Neural cell (in vitro differentiated cells): Measurements from ENCODE around the gene OPRL1.

Experiments used
- CTCF ChIP-seq: fragments of 450-650 bp; IDR thresholded peaks from 2 replicates; pipeline ENCODE4 v1.5.1; 2014; ENCODE audit warnings: antibody characterized with exemption, mild to moderate bottlenecking, moderate library complexity; ENCODE audit not compliant: poor library complexity, severe bottlenecking
- EP300 ChIP-seq: fragments of 450-650 bp; conservative IDR thresholded peaks from 2 replicates; pipeline ENCODE4 v1.6.1; 2014; ENCODE audit warnings: antibody characterized with exemption, mild to moderate bottlenecking, moderate library complexity; ENCODE audit not compliant: poor library complexity, severe bottlenecking
- EZH2 ChIP-seq: fragments of 200-600, 300-800 bp; shearing (Covaris generic), sonication (generic); IDR thresholded peaks from 2 replicates; pipeline ENCODE4 v1.6.1; 2014; ENCODE audit warnings: antibody characterized with exemption, low read length, borderline replicate concordance, mild to moderate bottlenecking; ENCODE audit not compliant: insufficient read depth, poor library complexity, severe bottlenecking
- MXI1 ChIP-seq: fragments of 450-650 bp; conservative IDR thresholded peaks from 2 replicates; pipeline ENCODE4 v1.6.1; 2014; ENCODE audit warnings: antibody characterized with exemption, mild to moderate bottlenecking; ENCODE audit not compliant: poor library complexity, severe bottlenecking
- POLR2AphosphoS5 ChIP-seq: IDR thresholded peaks from 2 replicates; pipeline ENCODE4 v1.6.1; 2012
- RAD21 ChIP-seq: fragments of 450-650 bp; conservative IDR thresholded peaks from 2 replicates; pipeline ENCODE4 v1.6.1; 2014; ENCODE audit warnings: antibody characterized with exemption, mild to moderate bottlenecking, moderate library complexity
- SMC3 ChIP-seq: fragments of 450-650 bp; conservative IDR thresholded peaks from 2 replicates; pipeline ENCODE4 v1.6.1; 2014; ENCODE audit warnings: antibody characterized with exemption, mild to moderate bottlenecking, moderate library complexity; ENCODE audit not compliant: poor library complexity
- TAF1 ChIP-seq: IDR thresholded peaks from 2 replicates; pipeline ENCODE4 v1.6.1; 2012; ENCODE audit warnings: low read depth
- TF ChIP-seq, protein P1 (sequence below): IDR thresholded peaks from 2 replicates; pipeline ENCODE4 v1.6.1; 2012; ENCODE audit warnings: borderline replicate concordance

- TF ChIP-seq CTCF (no peak), EP300 (no peak), EZH2 (no peak), MXI1 (no peak), RAD21 (no peak), POLR2AphosphoS5 (no peak), TAF1 (no peak), SMC3 (no peak)
- TF ChIP-seq, protein P1, sequence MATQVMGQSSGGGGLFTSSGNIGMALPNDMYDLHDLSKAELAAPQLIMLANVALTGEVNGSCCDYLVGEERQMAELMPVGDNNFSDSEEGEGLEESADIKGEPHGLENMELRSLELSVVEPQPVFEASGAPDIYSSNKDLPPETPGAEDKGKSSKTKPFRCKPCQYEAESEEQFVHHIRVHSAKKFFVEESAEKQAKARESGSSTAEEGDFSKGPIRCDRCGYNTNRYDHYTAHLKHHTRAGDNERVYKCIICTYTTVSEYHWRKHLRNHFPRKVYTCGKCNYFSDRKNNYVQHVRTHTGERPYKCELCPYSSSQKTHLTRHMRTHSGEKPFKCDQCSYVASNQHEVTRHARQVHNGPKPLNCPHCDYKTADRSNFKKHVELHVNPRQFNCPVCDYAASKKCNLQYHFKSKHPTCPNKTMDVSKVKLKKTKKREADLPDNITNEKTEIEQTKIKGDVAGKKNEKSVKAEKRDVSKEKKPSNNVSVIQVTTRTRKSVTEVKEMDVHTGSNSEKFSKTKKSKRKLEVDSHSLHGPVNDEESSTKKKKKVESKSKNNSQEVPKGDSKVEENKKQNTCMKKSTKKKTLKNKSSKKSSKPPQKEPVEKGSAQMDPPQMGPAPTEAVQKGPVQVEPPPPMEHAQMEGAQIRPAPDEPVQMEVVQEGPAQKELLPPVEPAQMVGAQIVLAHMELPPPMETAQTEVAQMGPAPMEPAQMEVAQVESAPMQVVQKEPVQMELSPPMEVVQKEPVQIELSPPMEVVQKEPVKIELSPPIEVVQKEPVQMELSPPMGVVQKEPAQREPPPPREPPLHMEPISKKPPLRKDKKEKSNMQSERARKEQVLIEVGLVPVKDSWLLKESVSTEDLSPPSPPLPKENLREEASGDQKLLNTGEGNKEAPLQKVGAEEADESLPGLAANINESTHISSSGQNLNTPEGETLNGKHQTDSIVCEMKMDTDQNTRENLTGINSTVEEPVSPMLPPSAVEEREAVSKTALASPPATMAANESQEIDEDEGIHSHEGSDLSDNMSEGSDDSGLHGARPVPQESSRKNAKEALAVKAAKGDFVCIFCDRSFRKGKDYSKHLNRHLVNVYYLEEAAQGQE, result no peak
These were observed 33.5 kb downstream of the OPRL1 start for GRCh38 chr20:64113444-64113775.
